IMR-90 (cell line): ENCODE data around the gene ALDOC. TPM values are rescaled to one million over a fixed set of nuclear protein-coding genes. Genes with fewer than 3 reads are reported as not detected.

Source experiments
- ATAC-seq: fragments of 200-7000 bp; cut with Tn5 transposase; 2 replicates; pipeline ENCODE4 v1.9.1; 2020; ENCODE audit warnings: low read depth, mild to moderate bottlenecking, moderate library complexity
- BruUV-seq: library from RNA; stranded (reverse); fragments of 400-500 nt; replicated peaks from 2 replicates; lab custom pipeline; 2021; lab: Mats Ljungman, UMichigan
- CTCF ChIA-PET: fragments of 300-600 bp; formaldehyde crosslinking; extraction: SDS; loops from one replicate; lab custom pipeline; 2021; ENCODE audit warnings: antibody characterized with exemption; lab: Yijun Ruan, JAX
- POLR2A ChIA-PET: fragments of 300-600 bp; sonication (Branson Sonifier 250); formaldehyde crosslinking; loops from one replicate; lab custom pipeline; 2022; ENCODE audit warnings: antibody characterized with exemption; ENCODE audit not compliant: unreplicated experiment; lab: Charles Lee
- DNase-seq: peaks from one replicate; pipeline ENCODE4 v3.0.0; 2013
- H2AFZ ChIP-seq: replicated peaks from 2 replicates; pipeline ENCODE3; 2013; ENCODE audit warnings: low read length, mild to moderate bottlenecking; ENCODE audit not compliant: poor library complexity
- H2AK5ac ChIP-seq: 2 replicates; pipeline ENCODE4 v1.6.1; 2013; ENCODE audit warnings: low read depth, low read length, inconsistent platforms
- H2AK9ac ChIP-seq: replicated peaks from 2 replicates; pipeline ENCODE3; 2013; ENCODE audit warnings: mild to moderate bottlenecking, low read depth, low read length, moderate library complexity; ENCODE audit not compliant: poor library complexity
- H2BK120ac ChIP-seq: 2 replicates; pipeline ENCODE4 v1.6.1; 2013; ENCODE audit warnings: low read depth, low read length, inconsistent platforms
- H2BK15ac ChIP-seq: 3 replicates; pipeline ENCODE4 v1.6.1; 2013; ENCODE audit warnings: low read depth, low read length, inconsistent platforms
- H2BK20ac ChIP-seq: 2 replicates; pipeline ENCODE4 v1.6.1; 2013; ENCODE audit warnings: low read depth, mild to moderate bottlenecking, inconsistent platforms, low read length, moderate library complexity
- H2BK5ac ChIP-seq: 2 replicates; pipeline ENCODE4 v1.6.1; 2013; ENCODE audit warnings: mild to moderate bottlenecking, low read depth, low read length, inconsistent platforms; ENCODE audit not compliant: poor library complexity, severe bottlenecking
- H3K14ac ChIP-seq: replicated peaks from 2 replicates; pipeline ENCODE4 v1.6.1; 2013; ENCODE audit warnings: low read depth, low read length, inconsistent platforms
- H3K18ac ChIP-seq: 2 replicates; pipeline ENCODE4 v1.6.1; 2013; ENCODE audit warnings: low read depth, low read length, control low read depth
- H3K23ac ChIP-seq: 2 replicates; pipeline ENCODE4 v1.6.1; 2013; ENCODE audit warnings: low read depth, low read length, inconsistent platforms
- H3K27ac ChIP-seq: 2 replicates; pipeline ENCODE4 v1.5.1; 2013; ENCODE audit warnings: mild to moderate bottlenecking, control low read depth, low read length; ENCODE audit not compliant: insufficient read depth
- H3K27me3 ChIP-seq: 2 replicates; pipeline ENCODE4 v1.6.1; 2013; ENCODE audit warnings: low read length; ENCODE audit not compliant: control insufficient read depth, insufficient read depth
- H3K36me3 ChIP-seq: 2 replicates; pipeline ENCODE4 v1.6.1; 2013; ENCODE audit warnings: low read length, mixed read lengths; ENCODE audit not compliant: control insufficient read depth, insufficient read depth
- H3K4ac ChIP-seq: 2 replicates; pipeline ENCODE4 v1.6.1; 2013; ENCODE audit warnings: low read depth, low read length, inconsistent platforms
- H3K4me1 ChIP-seq: 2 replicates; pipeline ENCODE4 v1.6.1; 2013; ENCODE audit warnings: low read length, mixed read lengths; ENCODE audit not compliant: control insufficient read depth, insufficient read depth
- H3K4me2 ChIP-seq: 2 replicates; pipeline ENCODE4 v1.6.1; 2013; ENCODE audit warnings: low read depth, mild to moderate bottlenecking, control low read depth, low read length, moderate library complexity
- H3K4me3 ChIP-seq: 2 replicates; pipeline ENCODE4 v1.5.1; 2013; ENCODE audit warnings: low read depth, mild to moderate bottlenecking, control low read depth, low read length, moderate library complexity; ENCODE audit not compliant: insufficient read depth
- H3K56ac ChIP-seq: 2 replicates; pipeline ENCODE4 v1.6.1; 2013; ENCODE audit warnings: low read length, inconsistent platforms; ENCODE audit not compliant: insufficient read depth; ENCODE audit errors: extremely low read depth
- H3K79me1 ChIP-seq, 2 experiments: 2 replicates each; pipeline ENCODE4 v1.6.1; 2013; ENCODE audit warnings: low read length in 2 of 2, inconsistent platforms in 1 of 2, low read depth in 1 of 2
- H3K9ac ChIP-seq: 2 replicates; pipeline ENCODE4 v1.6.1; 2013; ENCODE audit warnings: low read depth, low read length, control low read depth
- H3K9me1 ChIP-seq: 2 replicates; pipeline ENCODE4 v1.6.1; 2013; ENCODE audit warnings: low read length, inconsistent platforms; ENCODE audit not compliant: insufficient read depth
- H3K9me3 ChIP-seq: 2 replicates; pipeline ENCODE4 v1.6.1; 2013; ENCODE audit warnings: low read length; ENCODE audit not compliant: control insufficient read depth, insufficient read depth
- H4K20me1 ChIP-seq: 2 replicates; pipeline ENCODE4 v1.6.1; 2013; ENCODE audit warnings: low read length, inconsistent platforms; ENCODE audit not compliant: insufficient read depth
- H4K5ac ChIP-seq: 2 replicates; pipeline ENCODE4 v1.6.1; 2013; ENCODE audit warnings: mild to moderate bottlenecking, low read depth, low read length, control low read depth
- H4K8ac ChIP-seq, 2 experiments: 2 replicates each; pipeline ENCODE4 v1.6.1; 2013; ENCODE audit warnings: low read depth in 2 of 2, low read length in 2 of 2, control low read depth in 1 of 2, inconsistent platforms in 1 of 2
- H4K91ac ChIP-seq: 2 replicates; pipeline ENCODE4 v1.6.1; 2013; ENCODE audit warnings: low read depth, low read length, inconsistent platforms; ENCODE audit not compliant: insufficient read depth
- CHD1 ChIP-seq: IDR thresholded peaks from 2 replicates; pipeline ENCODE4 v1.6.1; 2012; ENCODE audit warnings: low read depth, low read length, improper control_type of control experiment
- ELK1 ChIP-seq: fragments of 150-350 bp; IDR thresholded peaks from 2 replicates; pipeline ENCODE4 v1.6.1; 2016; ENCODE audit warnings: low read depth, mild to moderate bottlenecking, low read length, moderate library complexity, borderline replicate concordance
- SMC3 ChIP-seq: fragments of 150-350 bp; IDR thresholded peaks from 2 replicates; pipeline ENCODE4 v1.6.1; 2016; ENCODE audit warnings: low read depth, mild to moderate bottlenecking, antibody characterized with exemption, low read length, moderate library complexity
- WGBS, 2 experiments: methylation state at CpG; one replicate each; pipeline versions ENCODE4 v1.1.5 to v1.1.7; 2013; ENCODE audit warnings: missing lambda C conversion rate in 2 of 2; ENCODE audit not compliant: insufficient read length in 1 of 2; ENCODE audit errors: extremely low coverage in 2 of 2; 5-methylcytosine and 5-hydroxymethylcytosine counted together
- dilution Hi-C: fragments of 300-500 bp; cut with HindIII; formaldehyde crosslinking; loops from one replicate; pipeline ENCODE4 v1.14.3; 2018; ENCODE audit warnings: low sequenced_read_pairs; ENCODE audit not compliant: unreplicated experiment
- in situ Hi-C: fragments of 300-500 bp; cut with MboI; formaldehyde crosslinking; loops from 3 replicates; pipeline ENCODE4 v1.14.3; 2019; ENCODE audit warnings: low sequenced_read_pairs, inconsistent platforms, mixed read lengths
- intact Hi-C: fragments of 100-400 bp; cut with micrococcal nuclease; formaldehyde crosslinking; loops from 2 replicates; pipeline ENCODE4 v1.10.0; 2022
- polyA plus RNA-seq, 3 experiments: library from polyadenylated mRNA; depleted of rRNA; stranded (reverse); fragments of >200 nt; gene quantifications; 2 replicates each; pipeline ENCODE4 v1.2.3, GENCODE V29; 2012; ENCODE audit warnings: low replicate concordance in 1 of 3
- total RNA-seq: library from RNA; depleted of rRNA; stranded (reverse); fragments of >200 nt; gene quantifications from 2 replicates; pipeline ENCODE4 v1.2.3, GENCODE V29; 2012

The ALDOC gene
- total and polyA plus RNA-seq, 2 of the 4 experiments (the other 2 are of a cell fraction), result 47.0 to 69.7 TPM

- Histone ChIP-seq H4K5ac (no peak overlapping the region), H3K36me3 (no peaks in the 10 kb centered on the region), H2AK5ac (no peak overlapping the region), H2AK9ac (no peak overlapping the region), H2BK120ac (no peak overlapping the region), H3K4me1 (no peaks in the 10 kb centered on the region), H2BK15ac (no peak overlapping the region), H3K9me3 (no peaks in the 10 kb centered on the region), H3K56ac (no peak overlapping the region), H3K4me3 (no peak overlapping the region), H2BK20ac (no peak overlapping the region), H3K18ac (no peak overlapping the region), H3K79me1 (no peaks in the 10 kb centered on the region), H2BK5ac (no peak overlapping the region), H4K20me1 (no peaks in the 10 kb centered on the region), H3K27me3 (peaks cover 23% of the 10 kb centered on the region), H3K9ac (no peak overlapping the region), H3K27ac (no peak overlapping the region), H4K8ac (no peak overlapping the region), H3K9me1 (peaks cover 2% of the 10 kb centered on the region; the same call in 1 of the 2 replicates), H2AFZ (no peak overlapping the region), H3K23ac (no peak overlapping the region), H4K91ac (no peak overlapping the region), H3K14ac (no peak overlapping the region), H3K4ac (no peak overlapping the region), H3K4me2 (no peak overlapping the region)
- WGBS, 2 experiments, result 74% methylated on average over 10 of the region's 14 CpGs; no CpG with 5 or more reads in 1 of the 2 experiments
- no peak for ATAC-seq
- in situ Hi-C loops, result loop anchor here (5.0 kb wide), 1 partner anchor 41 kb away; no protein-coding TSS in a partner anchor
- ChIA-PET POLR2A (no interaction called here), CTCF (no interaction called here)
- intact Hi-C loops, result no loop called here
- no TSS peak for BruUV-seq
- TF ChIP-seq ELK1, result no peak
- no peak for TF ChIP-seq SMC3
- TF ChIP-seq CHD1, result no peak
- dilution Hi-C loops, result no loop called here
- DNase-seq, result no peak
Observed at GRCh38 chr17:28538296-28538895, 38.3 kb downstream of the ALDOC start.
